Fibroblast of pulmonary artery (primary cell): ENCODE data around the gene ARL4D.
A peak's percentile ranks its signal among the peaks of the same experiment; 100 is the strongest.

Experiments used
- DNase-seq: peaks from one replicate; pipeline ENCODE4 v3.0.0-alpha.2; 2010; ENCODE audit warnings: low read depth
- H3K4me3 ChIP-seq: replicated peaks from 2 replicates; pipeline ENCODE4 v1.5.1; 2011; ENCODE audit warnings: low read depth, mild to moderate bottlenecking, control low read depth, low read length, moderate library complexity
- CTCF ChIP-seq: IDR thresholded peaks from 2 replicates; pipeline ENCODE4 v1.5.1; 2011; ENCODE audit warnings: mild to moderate bottlenecking, control low read depth, low read length, inconsistent platforms; ENCODE audit errors: missing control alignments

ARL4D gene

DNA sequence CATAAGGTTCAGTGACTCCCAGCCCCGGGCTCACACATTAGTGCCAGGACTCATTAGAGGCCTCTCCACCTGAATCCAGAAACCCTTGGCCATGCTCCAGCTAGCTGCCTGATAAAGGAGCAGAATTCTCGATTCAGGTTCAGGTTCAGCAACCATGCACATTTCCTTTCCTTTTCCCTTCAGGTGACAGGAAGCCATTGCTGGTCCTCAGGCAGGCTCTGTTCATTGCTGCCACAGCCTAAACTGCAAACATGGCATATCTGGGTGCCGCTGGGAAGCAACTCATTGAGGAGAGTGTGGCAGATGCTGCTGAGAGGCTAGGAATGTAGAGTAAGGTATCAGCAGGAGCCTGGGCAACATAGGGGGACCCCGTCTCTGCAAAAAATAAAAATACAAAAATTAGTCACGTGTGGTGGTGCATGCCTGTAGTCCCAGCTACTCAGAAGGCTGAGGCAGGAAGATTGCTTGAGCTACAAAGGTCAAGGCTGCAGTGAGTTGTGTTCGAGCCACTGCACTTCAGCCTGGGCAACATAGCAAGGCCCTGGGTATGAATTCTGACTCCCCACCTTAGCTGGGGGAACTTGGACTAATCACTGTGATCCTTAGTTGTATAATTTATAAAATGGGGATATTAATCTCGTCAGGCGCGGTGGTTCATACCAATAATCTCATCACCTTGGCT, 28.7 kb downstream of the ARL4D start:
- TF ChIP-seq CTCF, result no peak
- no peak overlapping the region for H3K4me3 ChIP-seq
- DNase-seq, result no peak

GRCh38 chr17:43428524-43428923, 29.7 kb downstream of the ARL4D start:
- no peak for DNase-seq
- peak; percentile 22 for TF ChIP-seq CTCF
- no peak overlapping the region for H3K4me3 ChIP-seq

DNA sequence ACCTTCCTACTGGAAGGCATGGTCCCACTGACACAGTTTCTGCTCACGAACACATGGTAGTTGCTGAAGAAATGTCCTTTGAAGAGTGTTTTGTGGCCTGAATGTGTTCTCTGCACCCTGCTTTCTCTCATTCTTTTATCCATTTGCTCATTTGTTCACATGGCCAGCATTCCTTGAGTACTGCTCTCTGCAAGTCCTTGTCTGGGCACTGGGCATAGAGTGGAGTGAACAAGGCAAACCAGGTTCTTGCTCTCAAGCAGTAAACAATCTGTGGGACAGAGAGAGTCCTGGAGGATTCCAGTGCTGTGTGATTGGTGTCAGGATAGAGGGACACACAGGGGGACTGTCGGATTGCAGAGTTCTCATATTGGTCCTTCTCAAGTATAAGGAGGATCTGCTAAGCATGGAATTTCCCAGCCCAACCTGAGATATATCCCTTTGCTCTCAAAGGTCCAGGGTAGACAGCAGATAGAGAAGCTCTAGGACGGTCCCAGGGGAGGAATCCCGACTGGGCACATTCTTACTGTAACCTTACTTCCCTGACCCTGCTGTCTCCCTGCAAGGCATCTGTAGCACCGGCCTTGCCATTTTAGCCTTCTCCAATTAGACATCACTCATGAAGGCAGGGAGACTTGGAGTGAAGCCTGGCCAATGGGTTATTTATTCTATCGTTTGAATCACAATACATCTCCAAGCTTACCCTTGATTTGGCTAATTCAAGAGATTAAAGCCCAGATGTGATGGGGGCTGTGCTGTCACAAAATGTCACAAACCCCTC, 32.3 kb downstream of the ARL4D start:
- no peak for DNase-seq
- H3K4me3 ChIP-seq, result no peak overlapping the region
- no peak for TF ChIP-seq CTCF

- H3K4me3 ChIP-seq, result no peak overlapping the region
- no peak for TF ChIP-seq CTCF
- DNase-seq, result peak; percentile 94
Measured at GRCh38 chr17:43431714-43432523, 33.1 kb downstream of the ARL4D start.

- H3K4me3 ChIP-seq, result no peak overlapping the region
- DNase-seq, result no peak
- TF ChIP-seq CTCF, result no peak
Measured at GRCh38 chr17:43434902-43435319, 36.1 kb downstream of the ARL4D start.

GRCh38 chr17:43437756-43438155, 39.0 kb downstream of the ARL4D start:
- TF ChIP-seq CTCF, result no peak
- no peak overlapping the region for H3K4me3 ChIP-seq
- DNase-seq, result no peak
